HEK293 (cell line): ENCODE results near the gene RPRD1B.

ENCODE experiments used
- TCF7L2 ChIP-seq: IDR thresholded peaks from 2 replicates; pipeline ENCODE4 v1.6.1; 2011; ENCODE audit warnings: low read depth, mild to moderate bottlenecking, inconsistent platforms, low read length, moderate library complexity, borderline replicate concordance
- ZNF449 ChIP-seq: fragments of 450-650 bp; formaldehyde crosslinking; IDR thresholded peaks from 2 replicates; pipeline ENCODE4 v1.5.1; 2017; ENCODE audit warnings: missing biosample characterization, mild to moderate bottlenecking, missing genetic modification characterization, moderate library complexity
- ZNF747 ChIP-seq: fragments of 450-650 bp; formaldehyde crosslinking; IDR thresholded peaks from 2 replicates; pipeline ENCODE4 v1.5.1; 2016; ENCODE audit warnings: missing biosample characterization, missing genetic modification characterization

- TF ChIP-seq TCF7L2 (peak; percentile 65; the same call in 1 of the 2 replicates), ZNF747 (tag by site-specific recombination) (no peak), ZNF449 (tag by site-specific recombination) (no peak)
These were observed 98.1 kb downstream of the RPRD1B start for GRCh38 chr20:38131588-38132121.
